ENCODE measurements around the gene ZNF592. TPM values are rescaled to one million over a fixed set of nuclear protein-coding genes. Genes with fewer than 3 reads are reported as not detected.
A peak's percentile ranks its signal among the peaks of the same experiment; 100 is the strongest.

The ZNF592 gene
- total RNA-seq: 2.4 and 16.8 TPM in 2 replicates

- no peak for DNase-seq (ENCODE audit: low read depth)
These were observed at the start of gene ZNF592 for GRCh38 chr15:84748274-84749110. Gene ZNF592, plus strand, starts transcription at chr15:84748592. Its CDS starts 34,084 bp downstream, at chr15:84782676.

GRCh38 chr15:84699538-84700191 is 48.7 kb upstream of the ZNF592 start:
- peak; percentile 32 for DNase-seq (ENCODE audit: low read depth)

GRCh38 chr15:84702961-84703482 is 45.4 kb upstream of the ZNF592 start:
- DNase-seq (ENCODE audit: low read depth): peak; percentile 45

- DNase-seq (ENCODE audit: low read depth): no peak
These were observed 44.6 kb upstream of the ZNF592 start for GRCh38 chr15:84703808-84704207.

GRCh38 chr15:84714372-84714771 is 34.0 kb upstream of the ZNF592 start:
- no peak for DNase-seq (ENCODE audit: low read depth)

- DNase-seq (ENCODE audit: low read depth): no peak
These were observed 33.6 kb upstream of the ZNF592 start for GRCh38 chr15:84714821-84715220.

GRCh38 chr15:84715441-84716035 is 32.9 kb upstream of the ZNF592 start:
- no peak for DNase-seq (ENCODE audit: low read depth)

- DNase-seq (ENCODE audit: low read depth): peak; percentile 91
These were observed 32.2 kb upstream of the ZNF592 start, which contains the start of gene SEC11A for GRCh38 chr15:84716036-84716732. Gene SEC11A, minus strand, starts transcription at chr15:84716139. Its CDS starts 64 bp downstream, at chr15:84716075.

GRCh38 chr15:84721371-84721770 is 27.0 kb upstream of the ZNF592 start:
- no peak for DNase-seq (ENCODE audit: low read depth)

- DNase-seq (ENCODE audit: low read depth): no peak
These were observed 25.8 kb upstream of the ZNF592 start for GRCh38 chr15:84722628-84723027.

- DNase-seq (ENCODE audit: low read depth): no peak
These were observed 23.3 kb upstream of the ZNF592 start for GRCh38 chr15:84725001-84725491.

GRCh38 chr15:84727429-84727828 is 21.0 kb upstream of the ZNF592 start:
- DNase-seq (ENCODE audit: low read depth): no peak

- peak; percentile 79 for DNase-seq (ENCODE audit: low read depth)
These were observed 16.6 kb upstream of the ZNF592 start for GRCh38 chr15:84731774-84732173.

- DNase-seq (ENCODE audit: low read depth): peak; percentile 92
These were observed 13.5 kb upstream of the ZNF592 start for GRCh38 chr15:84734794-84735479.

GRCh38 chr15:84735480-84736061 is 12.8 kb upstream of the ZNF592 start:
- DNase-seq (ENCODE audit: low read depth): peak; percentile 51

GRCh38 chr15:84736375-84736774 is 12.0 kb upstream of the ZNF592 start:
- no peak for DNase-seq (ENCODE audit: low read depth)

- DNase-seq (ENCODE audit: low read depth): no peak
These were observed 11.4 kb upstream of the ZNF592 start for GRCh38 chr15:84737005-84737404.

GRCh38 chr15:84740691-84741090 is 7.7 kb upstream of the ZNF592 start:
- no peak for DNase-seq (ENCODE audit: low read depth)

- DNase-seq (ENCODE audit: low read depth): no peak
These were observed 7.3 kb upstream of the ZNF592 start for GRCh38 chr15:84741121-84741520.

- DNase-seq (ENCODE audit: low read depth): peak; percentile 61
These were observed 747 bp upstream of the ZNF592 start for GRCh38 chr15:84747416-84748273.
